ENCODE results near the gene BHLHE41. TPM values are rescaled to one million over a fixed set of nuclear protein-coding genes. Genes with fewer than 3 reads are reported as not detected.

BHLHE41 gene
- total and polyA plus RNA-seq, 2 experiments from 2014 or later, result 1.6 to 3.6 TPM

- WGBS (ENCODE audit: low lambda C conversion rate, missing lambda C conversion rate), result 59% methylated on average over 3 of the region's 3 CpGs
- no peak for TF ChIP-seq EZH2phosphoT487 (IDR thresholded peaks at IDR 0.05; ENCODE audit: low read depth, severe bottlenecking, unreplicated experiment)
- TF ChIP-seq EZH2 (IDR thresholded peaks at IDR 0.05; ENCODE audit: borderline replicate concordance), result no peak
- no peak for DNase-seq (ENCODE audit: low spot score)
- no peak overlapping the region for H3K27ac ChIP-seq
- H3K4me3 ChIP-seq, result no peak overlapping the region
- peaks cover 5% of the 10 kb centered on the region for H3K4me1 ChIP-seq (ENCODE audit: insufficient read depth)
- no peaks in the 10 kb centered on the region for H4K20me1 ChIP-seq (ENCODE audit: insufficient read depth, poor library complexity, severe bottlenecking)
- no peak overlapping the region for H2AFZ ChIP-seq
- H3K79me2 ChIP-seq, result no peaks in the 10 kb centered on the region
- H3K9me3 ChIP-seq (ENCODE audit: low read depth), result no peaks in the 10 kb centered on the region
- H3K27me3 ChIP-seq, result no peaks in the 10 kb centered on the region
- no peaks in the 10 kb centered on the region for H3K9me2 ChIP-seq (replicated peaks; ENCODE audit: insufficient read depth)
- no peak overlapping the region for H3K4me2 ChIP-seq
- H3K36me3 ChIP-seq (replicated peaks; ENCODE audit: insufficient read depth, low read depth), result no peaks in the 10 kb centered on the region
Measured at GRCh38 chr12:26158078-26158764, 33.4 kb upstream of the BHLHE41 start.

GRCh38 chr12:26157001-26157400, 32.2 kb upstream of the BHLHE41 start:
- WGBS (ENCODE audit: low lambda C conversion rate, missing lambda C conversion rate), result 41% methylated on average over 3 of the region's 3 CpGs
- no peak overlapping the region for H3K27ac ChIP-seq

GRCh38 chr12:26156201-26156871, 31.5 kb upstream of the BHLHE41 start:
- Histone ChIP-seq H3K4me1 (ENCODE audit: insufficient read depth) (peaks cover 11% of the 10 kb centered on the region), H3K27ac (no peak overlapping the region), H3K9me2 (replicated peaks; ENCODE audit: insufficient read depth) (no peaks in the 10 kb centered on the region), H2AFZ (no peak overlapping the region), H3K79me2 (no peaks in the 10 kb centered on the region), H4K20me1 (ENCODE audit: insufficient read depth, poor library complexity, severe bottlenecking) (no peaks in the 10 kb centered on the region), H3K36me3 (replicated peaks; ENCODE audit: insufficient read depth, low read depth) (no peaks in the 10 kb centered on the region), H3K4me2 (no peak overlapping the region), H3K27me3 (no peaks in the 10 kb centered on the region), H3K9me3 (ENCODE audit: low read depth) (no peaks in the 10 kb centered on the region), H3K4me3 (no peak overlapping the region)
- no peak for DNase-seq (ENCODE audit: low spot score)
- TF ChIP-seq CTCF (IDR thresholded peaks at IDR 0.05; ENCODE audit: poor library complexity), result no peak
- TF ChIP-seq EZH2phosphoT487 (IDR thresholded peaks at IDR 0.05; ENCODE audit: low read depth, severe bottlenecking, unreplicated experiment), result no peak
- TF ChIP-seq EZH2 (IDR thresholded peaks at IDR 0.05; ENCODE audit: borderline replicate concordance), result no peak
- WGBS (ENCODE audit: low lambda C conversion rate, missing lambda C conversion rate), result 78% methylated on average over 17 of the region's 17 CpGs

More at GRCh38 chr12:26157001-26157400, 32.2 kb upstream of the BHLHE41 start:
- peak; percentile 19 for DNase-seq (ENCODE audit: low spot score)
- H3K36me3 ChIP-seq (replicated peaks; ENCODE audit: insufficient read depth, low read depth), result no peaks in the 10 kb centered on the region
- H3K4me1 ChIP-seq (ENCODE audit: insufficient read depth), result peaks cover 11% of the 10 kb centered on the region
- no peaks in the 10 kb centered on the region for H4K20me1 ChIP-seq (ENCODE audit: insufficient read depth, poor library complexity, severe bottlenecking)
- no peak overlapping the region for H3K4me2 ChIP-seq
- H2AFZ ChIP-seq, result no peak overlapping the region
- TF ChIP-seq CTCF (IDR thresholded peaks at IDR 0.05; ENCODE audit: poor library complexity) (no peak), EZH2phosphoT487 (IDR thresholded peaks at IDR 0.05; ENCODE audit: low read depth, severe bottlenecking, unreplicated experiment) (no peak), EZH2 (IDR thresholded peaks at IDR 0.05; ENCODE audit: borderline replicate concordance) (no peak)
- no peaks in the 10 kb centered on the region for H3K27me3 ChIP-seq
- no peaks in the 10 kb centered on the region for H3K9me2 ChIP-seq (replicated peaks; ENCODE audit: insufficient read depth)
- no peaks in the 10 kb centered on the region for H3K9me3 ChIP-seq (ENCODE audit: low read depth)
- no peak overlapping the region for H3K4me3 ChIP-seq
- no peaks in the 10 kb centered on the region for H3K79me2 ChIP-seq

Data from hepatocyte (in vitro differentiated cells).